Skin of body (tissue), 2 donors: ENCODE results near the gene SENP8. TPM values are rescaled to one million over a fixed set of nuclear protein-coding genes. Genes with fewer than 3 reads are reported as not detected.
"Not testable (repeated sequence)": the region's sequence is repeated elsewhere in the genome, so short reads cannot be mapped to it uniquely, and the experiment has no call there.

Experiments used
- DNase-seq: peaks from one replicate; lab custom pipeline; 2025; lab: John Stamatoyannopoulos, UW
- total RNA-seq: library from RNA; depleted of rRNA; stranded (reverse); fragments of >200 nt; gene quantifications from one replicate; pipeline ENCODE4 v1.2.3, GENCODE V29; 2014

SENP8 gene
- total RNA-seq, 1 donor from 2014 or later = 1.7 TPM

GRCh38 chr15:72155003-72155621 is 36.9 kb downstream of the SENP8 start:
- peak; percentile 18 for DNase-seq

GRCh38 chr15:72155635-72156616 is 37.7 kb downstream of the SENP8 start:
- DNase-seq = peak; percentile 68

GRCh38 chr15:72156928-72157327 is 38.7 kb downstream of the SENP8 start:
- DNase-seq = no peak

- DNase-seq = no peak
Measured at GRCh38 chr15:72160696-72161245, 42.6 kb downstream of the SENP8 start.

GRCh38 chr15:72161361-72162132 is 43.3 kb downstream of the SENP8 start:
- DNase-seq = no peak

- DNase-seq = no peak
Measured at GRCh38 chr15:72162569-72162968, 44.4 kb downstream of the SENP8 start.

- no peak for DNase-seq
Measured at GRCh38 chr15:72163719-72164118, 45.5 kb downstream of the SENP8 start.

GRCh38 chr15:72166716-72167417 is 48.7 kb downstream of the SENP8 start:
- no peak for DNase-seq

- no peak for DNase-seq
Measured at GRCh38 chr15:72167445-72167844, 49.2 kb downstream of the SENP8 start.

GRCh38 chr15:72168131-72168807 is 50.1 kb downstream of the SENP8 start:
- DNase-seq = peak; percentile 19

- DNase-seq = no peak
Measured at GRCh38 chr15:72168808-72169190, 50.6 kb downstream of the SENP8 start.

- no peak for DNase-seq
Measured at GRCh38 chr15:72169236-72169920, 51.2 kb downstream of the SENP8 start.

GRCh38 chr15:72169921-72170611 is 51.9 kb downstream of the SENP8 start:
- no peak for DNase-seq

GRCh38 chr15:72170691-72171090 is 52.5 kb downstream of the SENP8 start:
- no peak for DNase-seq

- DNase-seq = not testable (repeated sequence)
Measured at GRCh38 chr15:72171978-72172377, 53.8 kb downstream of the SENP8 start.

GRCh38 chr15:72172796-72173195 is 54.6 kb downstream of the SENP8 start:
- no peak for DNase-seq

- DNase-seq = no peak
Measured at GRCh38 chr15:72173401-72173800, 55.2 kb downstream of the SENP8 start.

GRCh38 chr15:72173864-72174550 is 55.8 kb downstream of the SENP8 start:
- no peak for DNase-seq
